ENCODE results near the gene MED8.
"Not testable (repeated sequence)": the region's sequence is repeated elsewhere in the genome, so short reads cannot be mapped to it uniquely, and the experiment has no call there.

Gene MED8

GRCh38 chr1:43402089-43402865, 12.7 kb upstream of the MED8 start:
- 94 to 100% methylated on average over 4 to 5 of the region's 6 CpGs for WGBS, 2 experiments (ENCODE audit: insufficient coverage in 2 of 2)
- peaks cover 45% of the 10 kb centered on the region for H3K36me3 ChIP-seq (ENCODE audit: control insufficient read depth, insufficient read depth, low read length)
- H3K27ac ChIP-seq (ENCODE audit: low read depth, low read length, severe bottlenecking): no peak overlapping the region
- no peak overlapping the region for H3K4me3 ChIP-seq (ENCODE audit: extremely low read depth, insufficient read depth, low read length, poor library complexity, severe bottlenecking)
- H3K4me1 ChIP-seq (ENCODE audit: control insufficient read depth, insufficient read depth, low read length, poor library complexity, severe bottlenecking): no peaks in the 10 kb centered on the region
- H3K9me3 ChIP-seq (ENCODE audit: control insufficient read depth, low read length): no peaks in the 10 kb centered on the region

- WGBS, 2 experiments (ENCODE audit: insufficient coverage in 2 of 2): 97 to 100% methylated on average over 2 to 7 of the region's 9 CpGs
These were observed 10.8 kb upstream of the MED8 start for GRCh38 chr1:43400441-43400840.

GRCh38 chr1:43398227-43398626, 8.6 kb upstream of the MED8 start:
- Histone ChIP-seq H3K4me1 (ENCODE audit: control insufficient read depth, insufficient read depth, low read length, poor library complexity, severe bottlenecking) (no peaks in the 10 kb centered on the region), H3K9me3 (ENCODE audit: control insufficient read depth, low read length) (no peaks in the 10 kb centered on the region), H3K4me3 (ENCODE audit: extremely low read depth, insufficient read depth, low read length, poor library complexity, severe bottlenecking) (no peak overlapping the region), H3K36me3 (ENCODE audit: control insufficient read depth, insufficient read depth, low read length) (peaks cover 24% of the 10 kb centered on the region), H3K27ac (ENCODE audit: low read depth, low read length, severe bottlenecking) (no peak overlapping the region)
- 100% methylated on average over 2 of the region's 3 CpGs for WGBS, 2 experiments (ENCODE audit: insufficient coverage in 2 of 2)

More at GRCh38 chr1:43400441-43400840, 10.8 kb upstream of the MED8 start:
- H3K36me3 ChIP-seq (ENCODE audit: control insufficient read depth, insufficient read depth, low read length): peaks cover 33% of the 10 kb centered on the region
- H3K4me3 ChIP-seq (ENCODE audit: extremely low read depth, insufficient read depth, low read length, poor library complexity, severe bottlenecking); H3K9me3 ChIP-seq (ENCODE audit: control insufficient read depth, low read length); H3K27ac ChIP-seq (ENCODE audit: low read depth, low read length, severe bottlenecking); H3K4me1 ChIP-seq (ENCODE audit: control insufficient read depth, insufficient read depth, low read length, poor library complexity, severe bottlenecking): not testable (repeated sequence)

- Histone ChIP-seq H3K4me3 (ENCODE audit: extremely low read depth, insufficient read depth, low read length, poor library complexity, severe bottlenecking) (no peak overlapping the region), H3K36me3 (ENCODE audit: control insufficient read depth, insufficient read depth, low read length) (peaks cover 20% of the 10 kb centered on the region), H3K9me3 (ENCODE audit: control insufficient read depth, low read length) (no peaks in the 10 kb centered on the region), H3K4me1 (ENCODE audit: control insufficient read depth, insufficient read depth, low read length, poor library complexity, severe bottlenecking) (no peaks in the 10 kb centered on the region), H3K27ac (ENCODE audit: low read depth, low read length, severe bottlenecking) (no peak overlapping the region)
- 83% methylated on average over 1 of the region's 1 CpG; no CpG with 5 or more reads in 1 of the 2 experiments for WGBS, 2 experiments (ENCODE audit: insufficient coverage in 2 of 2)
These were observed 6.5 kb upstream of the MED8 start for GRCh38 chr1:43396059-43396458.

- Histone ChIP-seq H3K36me3 (ENCODE audit: control insufficient read depth, insufficient read depth, low read length) (peaks cover 17% of the 10 kb centered on the region), H3K9me3 (ENCODE audit: control insufficient read depth, low read length) (no peaks in the 10 kb centered on the region), H3K27ac (ENCODE audit: low read depth, low read length, severe bottlenecking) (no peak overlapping the region), H3K4me1 (ENCODE audit: control insufficient read depth, insufficient read depth, low read length, poor library complexity, severe bottlenecking) (peaks cover 4% of the 10 kb centered on the region), H3K4me3 (ENCODE audit: extremely low read depth, insufficient read depth, low read length, poor library complexity, severe bottlenecking) (no peak overlapping the region)
- WGBS, 2 experiments (ENCODE audit: insufficient coverage in 2 of 2): 93 to 100% methylated on average over 1 to 3 of the region's 4 CpGs
These were observed 5.9 kb upstream of the MED8 start for GRCh38 chr1:43395523-43395922.

- 87 to 95% methylated on average over 2 of the region's 3 CpGs for WGBS, 2 experiments (ENCODE audit: insufficient coverage in 2 of 2)
- H3K4me1 ChIP-seq (ENCODE audit: control insufficient read depth, insufficient read depth, low read length, poor library complexity, severe bottlenecking): peaks cover 11% of the 10 kb centered on the region
These were observed 3.1 kb upstream of the MED8 start for GRCh38 chr1:43392702-43393101.

GRCh38 chr1:43388613-43389012, 987 bp downstream of the MED8 start:
- Histone ChIP-seq H3K4me1 (ENCODE audit: control insufficient read depth, insufficient read depth, low read length, poor library complexity, severe bottlenecking) (peaks cover 11% of the 10 kb centered on the region), H3K4me3 (ENCODE audit: extremely low read depth, insufficient read depth, low read length, poor library complexity, severe bottlenecking) (peak overlapping the region; percentile 96), H3K27ac (ENCODE audit: low read depth, low read length, severe bottlenecking) (no peak overlapping the region), H3K9me3 (ENCODE audit: control insufficient read depth, low read length) (no peaks in the 10 kb centered on the region), H3K36me3 (ENCODE audit: control insufficient read depth, insufficient read depth, low read length) (peaks cover 50% of the 10 kb centered on the region)
- WGBS, 2 experiments (ENCODE audit: insufficient coverage in 2 of 2): 80 to 85% methylated on average over 3 of the region's 3 CpGs

More at GRCh38 chr1:43392702-43393101, 3.1 kb upstream of the MED8 start:
- Histone ChIP-seq H3K9me3 (ENCODE audit: control insufficient read depth, low read length) (no peaks in the 10 kb centered on the region), H3K4me3 (ENCODE audit: extremely low read depth, insufficient read depth, low read length, poor library complexity, severe bottlenecking) (no peak overlapping the region), H3K27ac (ENCODE audit: low read depth, low read length, severe bottlenecking) (no peak overlapping the region), H3K36me3 (ENCODE audit: control insufficient read depth, insufficient read depth, low read length) (peaks cover 27% of the 10 kb centered on the region)

GRCh38 chr1:43387976-43388599, 1.5 kb downstream of the MED8 start:
- Histone ChIP-seq H3K9me3 (ENCODE audit: control insufficient read depth, low read length) (no peaks in the 10 kb centered on the region), H3K27ac (ENCODE audit: low read depth, low read length, severe bottlenecking) (no peak overlapping the region), H3K4me3 (ENCODE audit: extremely low read depth, insufficient read depth, low read length, poor library complexity, severe bottlenecking) (peak overlapping the region; percentile 96), H3K36me3 (ENCODE audit: control insufficient read depth, insufficient read depth, low read length) (peaks cover 55% of the 10 kb centered on the region), H3K4me1 (ENCODE audit: control insufficient read depth, insufficient read depth, low read length, poor library complexity, severe bottlenecking) (peaks cover 11% of the 10 kb centered on the region)
- WGBS, 2 experiments (ENCODE audit: insufficient coverage in 2 of 2): 90 to 95% methylated on average over 2 of the region's 4 CpGs

- WGBS, 2 experiments (ENCODE audit: insufficient coverage in 2 of 2): 98 to 100% methylated on average over 5 to 6 of the region's 6 CpGs
- H3K4me1 ChIP-seq (ENCODE audit: control insufficient read depth, insufficient read depth, low read length, poor library complexity, severe bottlenecking): peaks cover 11% of the 10 kb centered on the region
- H3K36me3 ChIP-seq (ENCODE audit: control insufficient read depth, insufficient read depth, low read length): peaks cover 68% of the 10 kb centered on the region
- H3K9me3 ChIP-seq (ENCODE audit: control insufficient read depth, low read length): no peaks in the 10 kb centered on the region
- H3K4me3 ChIP-seq (ENCODE audit: extremely low read depth, insufficient read depth, low read length, poor library complexity, severe bottlenecking): no peak overlapping the region
- no peak overlapping the region for H3K27ac ChIP-seq (ENCODE audit: low read depth, low read length, severe bottlenecking)
These were observed 2.9 kb downstream of the MED8 start for GRCh38 chr1:43386676-43387075.

GRCh38 chr1:43383449-43383848, 6.2 kb downstream of the MED8 start:
- WGBS, 2 experiments (ENCODE audit: insufficient coverage in 2 of 2): 80 to 100% methylated on average over 1 of the region's 2 CpGs
- Histone ChIP-seq H3K4me1 (ENCODE audit: control insufficient read depth, insufficient read depth, low read length, poor library complexity, severe bottlenecking) (peaks cover 3% of the 10 kb centered on the region), H3K27ac (ENCODE audit: low read depth, low read length, severe bottlenecking) (no peak overlapping the region), H3K36me3 (ENCODE audit: control insufficient read depth, insufficient read depth, low read length) (peaks cover 76% of the 10 kb centered on the region), H3K9me3 (ENCODE audit: control insufficient read depth, low read length) (no peaks in the 10 kb centered on the region), H3K4me3 (ENCODE audit: extremely low read depth, insufficient read depth, low read length, poor library complexity, severe bottlenecking) (no peak overlapping the region)

Data from mesodermal cell (in vitro differentiated cells).